K562 (cell line): ENCODE measurements around the gene DLGAP1. TPM values are rescaled to one million over a fixed set of nuclear protein-coding genes. Genes with fewer than 3 reads are reported as not detected.

Source experiments
- ATAC-seq: fragments of 200-7000 bp; cut with Tn5 transposase; 3 replicates; pipeline ENCODE4 v1.9.1; 2020; ENCODE audit warnings: moderate library complexity
- BruUV-seq: library from RNA; stranded (reverse); fragments of 400-500 nt; replicated peaks from 2 replicates; lab custom pipeline; 2021; lab: Mats Ljungman, UMichigan
- CTCF ChIA-PET: fragments of 300-600 bp; formaldehyde crosslinking; extraction: SDS; loops from one replicate; lab custom pipeline; 2021; ENCODE audit warnings: low intra/inter-chr PET ratio; lab: Yijun Ruan, JAX
- POLR2A ChIA-PET: fragments of 300-600, 350-650 bp; sonication (Branson Sonifier 250); formaldehyde crosslinking; extraction: SDS; loops from one replicate; lab custom pipeline; 2021; ENCODE audit warnings: antibody characterized with exemption, inconsistent platforms; lab: Yijun Ruan, JAX
- DNase-seq, 4 experiments: peaks; one replicate each; pipeline versions ENCODE4 v3.0.0 to v3.0.0-alpha.2; 2011 to 2018; ENCODE audit warnings: low spot score in 3 of 4, mixed read lengths in 3 of 4; ENCODE audit errors: extremely low read depth in 1 of 4
- FAIRE-seq: peaks from 2 replicates; lab custom pipeline; 2011; peaks lifted over from hg19 to GRCh38; lab: Jason Lieb, UNC
- H2AFZ ChIP-seq: 2 replicates; pipeline ENCODE4 v1.6.0; 2011; ENCODE audit warnings: low read depth, low read length, control low read depth, inconsistent platforms
- H3K27ac ChIP-seq: fragments of 200-600 bp; 3 replicates; pipeline ENCODE4 v1.8.0; 2011; ENCODE audit warnings: low read depth, mild to moderate bottlenecking, control low read depth, inconsistent platforms, low read length, moderate library complexity, mixed read lengths; ENCODE audit errors: extremely low read depth
- H3K27me3 ChIP-seq, 2 experiments: fragments of 300-600 bp in 1 of 2; 2 replicates in 1 of 2; 3 replicates in 1 of 2; pipeline versions ENCODE4 v1.6.0 to v1.8.0; 2011; ENCODE audit warnings: inconsistent platforms in 2 of 2, low read length in 2 of 2, mild to moderate bottlenecking in 1 of 2, mixed read lengths in 1 of 2, moderate library complexity in 1 of 2; ENCODE audit not compliant: control insufficient read depth in 2 of 2, insufficient read depth in 2 of 2
- H3K36me3 ChIP-seq: fragments of 300-600 bp; 3 replicates; pipeline ENCODE4 v1.8.0; 2011; ENCODE audit warnings: mild to moderate bottlenecking, low read length, inconsistent platforms; ENCODE audit not compliant: control insufficient read depth, insufficient read depth
- H3K4me1 ChIP-seq, 2 experiments: fragments of 200-600 bp in 1 of 2; replicated peaks in 1 of 2; 2 replicates in 1 of 2; 3 replicates in 1 of 2; pipeline versions ENCODE4 v1.5.1 to v1.8.0; 2011; ENCODE audit warnings: inconsistent platforms in 2 of 2, low read length in 2 of 2, mild to moderate bottlenecking in 1 of 2, mixed read lengths in 1 of 2, moderate library complexity in 1 of 2; ENCODE audit not compliant: control insufficient read depth in 2 of 2, insufficient read depth in 2 of 2
- H3K4me2 ChIP-seq: 2 replicates; pipeline ENCODE4 v1.6.1; 2011; ENCODE audit warnings: low read length, control low read depth, inconsistent platforms, mixed read lengths; ENCODE audit not compliant: insufficient read depth
- H3K4me3 ChIP-seq: fragments of 200-600 bp; sonication (generic), shearing (Covaris generic); 2 replicates; pipeline ENCODE4 v1.5.1; 2016; ENCODE audit warnings: control low read depth, inconsistent platforms
- H3K79me2 ChIP-seq: fragments of 200-600 bp; 3 replicates; pipeline ENCODE4 v1.8.0; 2011; ENCODE audit warnings: low read length, inconsistent platforms; ENCODE audit not compliant: control insufficient read depth, insufficient read depth
- H3K9ac ChIP-seq, 2 experiments: 2 replicates each; pipeline versions ENCODE4 v1.6.0 to v1.6.1; 2011; ENCODE audit warnings: low read depth in 2 of 2, low read length in 2 of 2, control low read depth in 1 of 2, inconsistent platforms in 1 of 2, mild to moderate bottlenecking in 1 of 2, mixed read lengths in 1 of 2; ENCODE audit not compliant: insufficient read depth in 1 of 2
- H3K9me1 ChIP-seq: one replicate; pipeline ENCODE4 v1.6.0; 2011; ENCODE audit warnings: inconsistent platforms, mild to moderate bottlenecking, low read length, moderate library complexity; ENCODE audit not compliant: control insufficient read depth, insufficient read depth
- H3K9me3 ChIP-seq: replicated peaks from 2 replicates; pipeline ENCODE4 v1.5.1; 2011; ENCODE audit warnings: low read depth, low read length, inconsistent platforms; ENCODE audit not compliant: control insufficient read depth, insufficient read depth
- H4K20me1 ChIP-seq: replicated peaks from 2 replicates; pipeline ENCODE4 v1.6.1; 2011; ENCODE audit warnings: low read length, inconsistent platforms, mixed read lengths; ENCODE audit not compliant: control insufficient read depth, insufficient read depth
- JUND ChIP-seq, 2 experiments: IDR thresholded peaks; 2 replicates in 1 of 2; 3 replicates in 1 of 2; pipeline ENCODE4 v1.6.1; 2011; ENCODE audit warnings: borderline replicate concordance in 2 of 2, low read depth in 2 of 2, low read length in 2 of 2, improper control_type of control experiment in 1 of 2, missing biosample characterization in 1 of 2, missing genetic modification characterization in 1 of 2, missing genetic modification reagents in 1 of 2
- MAFF ChIP-seq: IDR thresholded peaks from 2 replicates; pipeline ENCODE4 v1.6.1; 2012; ENCODE audit warnings: low read length, improper control_type of control experiment
- MAFG ChIP-seq: fragments of 450-650 bp; conservative IDR thresholded peaks from 2 replicates; pipeline ENCODE4 v1.6.1; 2016; ENCODE audit warnings: missing genetic modification characterization, missing compliant biosample characterization
- MAFK ChIP-seq: IDR thresholded peaks from 2 replicates; pipeline ENCODE4 v1.6.1; 2011; ENCODE audit warnings: low read length, improper control_type of control experiment
- POLR3A ChIP-seq: IDR thresholded peaks from 2 replicates; pipeline ENCODE4 v1.6.1; 2011; ENCODE audit warnings: borderline replicate concordance, mild to moderate bottlenecking, moderate library complexity; ENCODE audit not compliant: insufficient read length, insufficient read depth; ENCODE audit errors: extremely low read depth
- SP1 ChIP-seq: sonication (generic); formaldehyde crosslinking; IDR thresholded peaks from 2 replicates; pipeline ENCODE4 v1.8.1; 2022; ENCODE audit warnings: mild to moderate bottlenecking, missing genetic modification reagents
- ZBTB7A ChIP-seq: IDR thresholded peaks from 2 replicates; pipeline ENCODE4 v1.6.1; 2011; ENCODE audit warnings: low read depth, mild to moderate bottlenecking, low read length, moderate library complexity, borderline replicate concordance; ENCODE audit not compliant: control insufficient read depth
- ZNF311 ChIP-seq: fragments of 250-450 bp; sonication (Bioruptor Pico); IDR thresholded peaks from 2 replicates; pipeline ENCODE4 v1.4.0; 2020; ENCODE audit warnings: mild to moderate bottlenecking, moderate library complexity
- ZNF445 ChIP-seq: fragments of 250-450 bp; sonication (Bioruptor Pico); IDR thresholded peaks from 2 replicates; pipeline ENCODE4 v1.4.0; 2020; ENCODE audit warnings: low read depth, mild to moderate bottlenecking, moderate library complexity
- WGBS: fragments of 100-300 bp; shearing (Covaris generic); methylation state at CpG from one replicate; pipeline ENCODE4 v1.1.6; 2016; ENCODE audit warnings: low coverage, mixed read lengths; ENCODE audit not compliant: insufficient coverage; ENCODE audit errors: missing lambda C conversion rate; 5-methylcytosine and 5-hydroxymethylcytosine counted together
- in situ Hi-C: fragments of 300-500 bp; cut with MboI; formaldehyde crosslinking; loops from 4 replicates; pipeline ENCODE4 v1.15.0; 2018; ENCODE audit warnings: inconsistent platforms, mixed read lengths
- intact Hi-C: fragments of 100-400 bp; cut with micrococcal nuclease; formaldehyde crosslinking; loops from 2 replicates; pipeline ENCODE4 v1.14.2; 2022
- polyA plus RNA-seq, 8 experiments: library from polyadenylated mRNA; depleted of rRNA in 4 of 8; stranded (reverse) in 5 of 8; unstranded in 3 of 8; fragments of >200 nt; fragmentation: Nextera tagmentation in 2 of 8; fragmentation: Illumina TruSeq in 1 of 8; extraction: Ambion mirVana in 2 of 8; extraction: Trizol in 1 of 8; gene quantifications; 2 replicates each; pipeline versions ENCODE4 v1.2.1 to v1.2.3, GENCODE V29; 2011 to 2014; ENCODE audit warnings: inconsistent platforms in 1 of 8, missing spikeins in 1 of 8
- total RNA-seq, 7 experiments: library from RNA; depleted of rRNA in 6 of 7; stranded (reverse); fragments of >200 nt in 6 of 7; fragmentation: Illumina TruSeq in 2 of 7; extraction: Trizol in 2 of 7; gene quantifications; 2 replicates each; pipeline versions ENCODE4 v1.2.1 to v1.2.3, GENCODE V29; 2011 to 2021; ENCODE audit warnings: low replicate concordance in 1 of 7
- TF ChIP-seq, protein P1 (sequence below): fragments of 450-650 bp; IDR thresholded peaks from 2 replicates; pipeline ENCODE4 v1.6.1; 2016

DLGAP1 gene
- total and polyA plus RNA-seq, 9 of the 15 experiments (the other 6 are each of a cell fraction or from before 2014, with no cell fraction given) = 0.04 to 0.22 (median 0.08) TPM

GRCh38 chr18:3658529-3658928, 796.6 kb downstream of the DLGAP1 start:
- WGBS = 28% methylated on average over 1 of the region's 1 CpG
- H3K27me3 ChIP-seq = no peaks in the 10 kb centered on the region; a peak in 1 of 5 replicates
- no peak for DNase-seq
- no peak for ATAC-seq
- ChIA-PET POLR2A (interaction anchor here (0.7 to 9.1 kb wide), 8 partner anchors 8 to 211 kb away, joined by 3 to 109 read pairs (median 4); no protein-coding TSS in a partner anchor), CTCF (no interaction called here)
- peaks cover 9% of the 10 kb centered on the region; the same call in 1 of the 2 replicates for H3K9me3 ChIP-seq
- no peak overlapping the region for H3K4me3 ChIP-seq
- H4K20me1 ChIP-seq = no peaks in the 10 kb centered on the region
- H3K79me2 ChIP-seq = peaks cover 25% of the 10 kb centered on the region
- BruUV-seq = no TSS peak
- H3K9me1 ChIP-seq = no peaks in the 10 kb centered on the region
- H3K9ac ChIP-seq = peak overlapping the region in 1 of 2 experiments; percentile 59; a peak in 2 of 4 replicates
- FAIRE-seq = no peak
- H3K27ac ChIP-seq = peak overlapping the region; percentile 84
- no peak overlapping the region for H3K4me2 ChIP-seq
- in situ Hi-C loops (loop anchor here (5.0 kb wide), 1 partner anchor 56 kb away; no protein-coding TSS in a partner anchor), intact Hi-C loops (no loop called here)
- H2AFZ ChIP-seq = peak overlapping the region; percentile 85
- H3K36me3 ChIP-seq = no peaks in the 10 kb centered on the region; the same call in 2 of the 3 replicates
- TF ChIP-seq MAFF (peak; percentile 35; the same call in 1 of the 2 replicates), JUND (IDR thresholded peaks at IDR 0.05; ENCODE audit: borderline replicate concordance, low read depth, low read length) (no peak), JUND (tag; IDR thresholded peaks at IDR 0.05; ENCODE audit: borderline replicate concordance, low read depth, low read length) (peak; percentile 66; the same call in 1 of the 3 replicates), ZNF445 (CRISPR knock-in tag) (0 out of 2 replicates have a peak, but pooled peaks have one; percentile 17), MAFK (0 out of 2 replicates have a peak, but pooled peaks have one; percentile 2), POLR3A (no peak), SP1 (CRISPR knock-in tag) (0 out of 2 replicates have a peak, but pooled peaks have one; percentile 39), MAFG (tag) (peak; percentile 30), ZNF311 (CRISPR knock-in tag) (0 out of 2 replicates have a peak, but pooled peaks have one; percentile 39), ZBTB7A (no peak)
- TF ChIP-seq, protein P1, sequence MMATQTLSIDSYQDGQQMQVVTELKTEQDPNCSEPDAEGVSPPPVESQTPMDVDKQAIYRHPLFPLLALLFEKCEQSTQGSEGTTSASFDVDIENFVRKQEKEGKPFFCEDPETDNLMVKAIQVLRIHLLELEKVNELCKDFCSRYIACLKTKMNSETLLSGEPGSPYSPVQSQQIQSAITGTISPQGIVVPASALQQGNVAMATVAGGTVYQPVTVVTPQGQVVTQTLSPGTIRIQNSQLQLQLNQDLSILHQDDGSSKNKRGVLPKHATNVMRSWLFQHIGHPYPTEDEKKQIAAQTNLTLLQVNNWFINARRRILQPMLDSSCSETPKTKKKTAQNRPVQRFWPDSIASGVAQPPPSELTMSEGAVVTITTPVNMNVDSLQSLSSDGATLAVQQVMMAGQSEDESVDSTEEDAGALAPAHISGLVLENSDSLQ = no peak
- H3K4me1 ChIP-seq = peaks cover 49 to 71% of the 10 kb centered on the region in 2 experiments
